ENCODE results near the gene TRRAP. TPM values are rescaled to one million over a fixed set of nuclear protein-coding genes. Genes with fewer than 3 reads are reported as not detected.

TRRAP gene
- total RNA-seq, 2 experiments from 2014 or later: 45.5 to 48.2 TPM

- Mint-ChIP-seq H3K9me3 (no peaks in the 10 kb centered on the region), H3K4me1 (ENCODE audit: low read depth) (no peaks in the 10 kb centered on the region), H3K4me3 (no peak overlapping the region), H3K36me3 (ENCODE audit: low read depth) (peaks cover 61% of the 10 kb centered on the region), H3K27ac (no peak overlapping the region), H3K27me3 (no peaks in the 10 kb centered on the region)
- intact Hi-C loops (cut with micrococcal nuclease): no loop called here
- ChIA-PET CTCF (no interaction called here), POLR2A (interaction anchor here (1.2 kb wide), 1 partner anchor 18 kb away, joined by 3 read pairs; no protein-coding TSS in a partner anchor)
- ATAC-seq: no peak
- no peak for DNase-seq
- TF ChIP-seq CTCF (IDR thresholded peaks at IDR 0.05): no peak
Measured at GRCh38 chr7:98921608-98922372, 43.5 kb downstream of the TRRAP start.

DNA sequence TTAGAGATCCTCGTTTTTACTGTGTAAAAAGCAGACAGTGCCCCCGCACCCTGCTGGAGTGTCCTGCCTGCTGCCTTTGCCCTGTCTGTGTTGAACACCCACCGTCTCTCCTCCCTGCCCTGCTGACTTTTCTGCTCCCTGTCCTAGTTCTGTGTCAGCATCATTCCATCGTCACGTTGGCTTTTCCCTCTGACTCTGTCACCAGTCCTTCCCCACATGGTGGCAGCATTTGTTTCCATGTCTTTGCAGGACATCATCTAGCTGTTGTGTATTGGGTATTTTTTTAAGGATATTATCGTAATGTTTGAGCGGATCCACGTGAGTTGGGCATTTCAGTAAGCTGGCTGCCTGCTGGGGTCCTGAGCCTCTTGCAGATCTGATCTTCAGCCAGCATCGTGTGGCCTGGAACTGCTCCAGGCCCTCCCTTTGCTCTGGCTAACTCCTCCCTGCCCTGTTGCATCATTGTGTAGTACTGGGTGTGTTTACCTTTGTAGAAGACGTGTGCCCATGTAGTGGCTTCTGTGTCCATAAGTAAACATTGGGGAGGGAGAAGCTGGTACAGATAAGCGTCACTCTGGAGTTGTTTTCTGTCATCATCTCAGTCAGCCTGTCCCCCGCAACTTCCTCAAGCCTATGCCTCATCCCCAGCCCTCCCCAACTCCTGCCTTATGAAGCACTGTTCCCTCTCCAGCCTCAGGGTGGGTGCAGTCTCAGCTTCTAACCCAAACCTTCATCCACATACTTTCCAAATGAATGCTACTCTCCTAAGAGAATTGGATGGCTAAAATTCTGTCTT is 44.3 kb downstream of the TRRAP start:
- no peak for TF ChIP-seq CTCF (IDR thresholded peaks at IDR 0.05)
- no peaks in the 10 kb centered on the region for H3K9me3 Mint-ChIP-seq
- no peak for ATAC-seq
- DNase-seq: no peak
- H3K4me1 Mint-ChIP-seq (ENCODE audit: low read depth): no peaks in the 10 kb centered on the region
- no peaks in the 10 kb centered on the region for H3K27me3 Mint-ChIP-seq
- POLR2A ChIA-PET: no interaction called here
- no peak overlapping the region for H3K27ac Mint-ChIP-seq
- H3K4me3 Mint-ChIP-seq: no peak overlapping the region
- H3K36me3 Mint-ChIP-seq (ENCODE audit: low read depth): peaks cover 62% of the 10 kb centered on the region
- CTCF ChIA-PET: interaction anchor here (1.2 kb wide), 1 partner anchor 8 kb away, joined by 3 read pairs; no protein-coding TSS in a partner anchor
- intact Hi-C loops (cut with micrococcal nuclease): no loop called here

GRCh38 chr7:98923512-98923911 is 45.2 kb downstream of the TRRAP start:
- Mint-ChIP-seq H3K36me3 (ENCODE audit: low read depth) (peaks cover 68% of the 10 kb centered on the region), H3K4me3 (no peak overlapping the region), H3K27me3 (no peaks in the 10 kb centered on the region), H3K27ac (no peak overlapping the region), H3K4me1 (ENCODE audit: low read depth) (no peaks in the 10 kb centered on the region), H3K9me3 (no peaks in the 10 kb centered on the region)
- POLR2A ChIA-PET: interaction anchor here (1.6 kb wide), 1 partner anchor 10 kb away, joined by 6 read pairs; no protein-coding TSS in a partner anchor
- DNase-seq: no peak
- TF ChIP-seq CTCF (IDR thresholded peaks at IDR 0.05): no peak
- intact Hi-C loops (cut with micrococcal nuclease): no loop called here
- ATAC-seq: no peak
- CTCF ChIA-PET: interaction anchor here (1.2 to 1.4 kb wide), 2 partner anchors 9 to 37 kb away, joined by 3 read pairs; no protein-coding TSS in a partner anchor

GRCh38 chr7:98927125-98927524 is 48.8 kb downstream of the TRRAP start:
- no peak for ATAC-seq
- no peak for TF ChIP-seq CTCF (IDR thresholded peaks at IDR 0.05)
- Mint-ChIP-seq H3K36me3 (ENCODE audit: low read depth) (peaks cover 61% of the 10 kb centered on the region), H3K27me3 (no peaks in the 10 kb centered on the region), H3K27ac (no peak overlapping the region), H3K4me3 (no peak overlapping the region), H3K4me1 (ENCODE audit: low read depth) (peaks cover 11% of the 10 kb centered on the region), H3K9me3 (no peaks in the 10 kb centered on the region)
- CTCF ChIA-PET: no interaction called here
- intact Hi-C loops (cut with micrococcal nuclease): no loop called here
- DNase-seq: no peak
- POLR2A ChIA-PET: no interaction called here

- ATAC-seq: peak; percentile 20
- peak overlapping the region; percentile 72 for H3K27ac Mint-ChIP-seq
- H3K4me3 Mint-ChIP-seq: no peak overlapping the region
- TF ChIP-seq CTCF (IDR thresholded peaks at IDR 0.05): no peak
- peaks cover 11% of the 10 kb centered on the region for H3K4me1 Mint-ChIP-seq (ENCODE audit: low read depth)
- ChIA-PET POLR2A (no interaction called here), CTCF (no interaction called here)
- intact Hi-C loops (cut with micrococcal nuclease): no loop called here
- DNase-seq: peak; percentile 14
- no peaks in the 10 kb centered on the region for H3K27me3 Mint-ChIP-seq
- no peaks in the 10 kb centered on the region for H3K9me3 Mint-ChIP-seq
- H3K36me3 Mint-ChIP-seq (ENCODE audit: low read depth): peaks cover 60% of the 10 kb centered on the region
Measured at GRCh38 chr7:98930464-98930863, 52.1 kb downstream of the TRRAP start.
